Esophagus muscularis mucosa (tissue), 4 donors: ENCODE measurements around the gene ACER3.

Source experiments
- CTCF ChIP-seq, 3 experiments: fragments of 200-600 bp in 2 of 3; fragments of 450-650 bp in 1 of 3; sonication (generic) in 2 of 3; IDR thresholded peaks; one replicate each; pipeline ENCODE4 v1.5.1; 2017 to 2019; ENCODE audit warnings: antibody characterized with exemption in 3 of 3, mild to moderate bottlenecking in 2 of 3, moderate library complexity in 1 of 3
- EP300 ChIP-seq: sonication (generic); formaldehyde crosslinking; IDR thresholded peaks from one replicate; pipeline ENCODE4 v1.6.1; 2017; ENCODE audit warnings: antibody characterized with exemption
- POLR2AphosphoS5 ChIP-seq, 2 donors: sonication (generic); formaldehyde crosslinking; IDR thresholded peaks; one replicate each; pipeline ENCODE4 v1.6.1; 2017; ENCODE audit warnings: antibody characterized with exemption in 2 of 2

GRCh38 chr11:77044356-77044755 lies 183.6 kb downstream of the ACER3 start:
- TF ChIP-seq CTCF (IDR thresholded peaks at IDR 0.05) = no peak
- TF ChIP-seq POLR2AphosphoS5 (IDR thresholded peaks at IDR 0.05) = no peak
- TF ChIP-seq EP300 = no peak
